HCT116 (cell line): ENCODE measurements around the gene TAT. TPM values are rescaled to one million over a fixed set of nuclear protein-coding genes. Genes with fewer than 3 reads are reported as not detected.

Experiments used
- ATAC-seq: fragments of 200-7000 bp; cut with Tn5 transposase; 2 replicates; pipeline ENCODE4 v1.9.1; 2020; ENCODE audit warnings: mild to moderate bottlenecking, moderate library complexity
- BruUV-seq: library from RNA; stranded (reverse); fragments of 400-500 nt; replicated peaks from 2 replicates; lab custom pipeline; 2021; lab: Mats Ljungman, UMichigan
- CTCF ChIA-PET: fragments of 300-600 bp; sonication (Branson Sonifier 250); formaldehyde crosslinking; loops from one replicate; lab custom pipeline; 2021; ENCODE audit warnings: antibody characterized with exemption; lab: Charles Lee
- POLR2A ChIA-PET: fragments of 300-600, 350-600 bp; sonication (Branson Sonifier 250); formaldehyde crosslinking; loops from one replicate; lab custom pipeline; 2021; ENCODE audit warnings: antibody characterized with exemption; lab: Charles Lee
- RAD21 ChIA-PET, 2 experiments: fragments of 300-600 bp; sonication (Branson Sonifier 250); formaldehyde crosslinking; loops; one replicate each; lab custom pipeline; 2023; ENCODE audit warnings: low total read pairs in 2 of 2; ENCODE audit not compliant: uncharacterized antibody in 2 of 2, unreplicated experiment in 2 of 2, low non-redundant PET in 1 of 2; lab: Charles Lee
- DNase-seq: peaks from one replicate; pipeline ENCODE4 v3.0.0-alpha.2; 2010; ENCODE audit warnings: low read depth, low spot score
- H2AFZ ChIP-seq: fragments of 200-600 bp; shearing (Covaris generic), sonication (generic); 2 replicates; pipeline ENCODE4 v1.6.1; 2017; ENCODE audit warnings: low read depth, mixed run types, mixed read lengths, antibody characterized with exemption, low read length; ENCODE audit not compliant: poor library complexity, severe bottlenecking
- H3K27ac ChIP-seq: 2 replicates; pipeline ENCODE4 v1.5.1; 2012; ENCODE audit warnings: low read depth, low read length
- H3K27me3 ChIP-seq: fragments of 200-600 bp; sonication (generic); 2 replicates; pipeline ENCODE4 v1.6.1; 2016; ENCODE audit warnings: mixed run types, low read length, mixed read lengths; ENCODE audit not compliant: insufficient read depth
- H3K36me3 ChIP-seq, 2 experiments: fragments of 200-500 bp in 1 of 2; fragments of 200-600 bp in 1 of 2; sonication (Bioruptor generic) in 1 of 2; sonication (generic) in 1 of 2; 2 replicates each; pipeline versions ENCODE4 v1.5.1 to v1.6.1; 2014 to 2016; ENCODE audit warnings: low read length in 2 of 2, inconsistent platforms in 1 of 2, mixed read lengths in 1 of 2, mixed run types in 1 of 2; ENCODE audit not compliant: insufficient read depth in 2 of 2, control insufficient read depth in 1 of 2
- H3K4me1 ChIP-seq, 2 experiments: fragments of 200-600 bp in 1 of 2; sonication (generic) in 1 of 2; 2 replicates each; pipeline versions ENCODE4 v1.5.1 to v1.6.1; 2012 to 2017; ENCODE audit warnings: low read length in 2 of 2, inconsistent platforms in 1 of 2, mild to moderate bottlenecking in 1 of 2, mixed read lengths in 1 of 2, mixed run types in 1 of 2, moderate library complexity in 1 of 2; ENCODE audit not compliant: insufficient read depth in 2 of 2, control insufficient read depth in 1 of 2
- H3K4me2 ChIP-seq: fragments of 200-600 bp; sonication (generic); 2 replicates; pipeline ENCODE4 v1.6.1; 2017; ENCODE audit warnings: mixed run types, low read length, mixed read lengths
- H3K4me3 ChIP-seq, 2 experiments: fragments of 200-600 bp in 1 of 2; sonication (generic) in 1 of 2; replicated peaks in 1 of 2; 2 replicates each; pipeline ENCODE4 v1.5.1; 2011 to 2016; ENCODE audit warnings: low read length in 2 of 2, control low read depth in 1 of 2, low read depth in 1 of 2, mild to moderate bottlenecking in 1 of 2, mixed read lengths in 1 of 2, mixed run types in 1 of 2
- H3K79me2 ChIP-seq: fragments of 200-600 bp; sonication (generic); 2 replicates; pipeline ENCODE4 v1.6.1; 2017; ENCODE audit warnings: mild to moderate bottlenecking, mixed run types, low read length, moderate library complexity, mixed read lengths; ENCODE audit not compliant: insufficient read depth
- H3K9ac ChIP-seq: fragments of 200-600 bp; sonication (generic); 2 replicates; pipeline ENCODE4 v1.6.1; 2016; ENCODE audit warnings: low read length, mixed read lengths
- H3K9me2 ChIP-seq: fragments of 200-600 bp; sonication (generic), shearing (Covaris generic); 2 replicates; pipeline ENCODE4 v1.6.1; 2017; ENCODE audit warnings: mixed run types, mild to moderate bottlenecking, moderate library complexity; ENCODE audit not compliant: insufficient read depth
- H3K9me3 ChIP-seq, 2 experiments: fragments of 200-500 bp in 1 of 2; fragments of 200-600 bp in 1 of 2; sonication (Bioruptor generic) in 1 of 2; sonication (generic) in 1 of 2; 2 replicates each; pipeline ENCODE4 v1.6.1; 2014 to 2017; ENCODE audit warnings: low read length in 2 of 2, mixed read lengths in 2 of 2, inconsistent platforms in 1 of 2, low read depth in 1 of 2, mild to moderate bottlenecking in 1 of 2, mixed run types in 1 of 2, moderate library complexity in 1 of 2; ENCODE audit not compliant: control insufficient read depth in 1 of 2, insufficient read depth in 1 of 2
- H4K20me1 ChIP-seq: fragments of 200-600 bp; sonication (generic), shearing (Covaris generic); 2 replicates; pipeline ENCODE4 v1.6.1; 2017; ENCODE audit warnings: mixed run types, mild to moderate bottlenecking, moderate library complexity; ENCODE audit not compliant: insufficient read depth
- CBX3 ChIP-seq: IDR thresholded peaks from 2 replicates; pipeline ENCODE4 v1.6.1; 2012; ENCODE audit warnings: low read depth
- CEBPB ChIP-seq: IDR thresholded peaks from 2 replicates; pipeline ENCODE4 v1.6.1; 2012; ENCODE audit warnings: low read depth
- EZH2 ChIP-seq: fragments of 200-600 bp; sonication (generic); IDR thresholded peaks from 2 replicates; pipeline ENCODE4 v1.6.1; 2017; ENCODE audit warnings: antibody characterized with exemption, mixed run types
- EZH2phosphoT487 ChIP-seq: fragments of 200-600 bp; IDR thresholded peaks from 2 replicates; pipeline ENCODE4 v1.6.1; 2018; ENCODE audit warnings: antibody characterized with exemption, borderline replicate concordance
- FOSL1 ChIP-seq: IDR thresholded peaks from 2 replicates; pipeline ENCODE4 v1.6.1; 2012; ENCODE audit warnings: low read depth
- JUND ChIP-seq: IDR thresholded peaks from 2 replicates; pipeline ENCODE4 v1.6.1; 2012
- POLR2A ChIP-seq: IDR thresholded peaks from 2 replicates; pipeline ENCODE4 v1.7.0; 2011; ENCODE audit warnings: borderline replicate concordance; ENCODE audit not compliant: insufficient read depth, insufficient read length; ENCODE audit errors: extremely low read depth
- RAD21 ChIP-seq: IDR thresholded peaks from 2 replicates; pipeline ENCODE4 v1.6.1; 2012; ENCODE audit warnings: low read depth, mild to moderate bottlenecking
- SIN3A ChIP-seq: IDR thresholded peaks from 2 replicates; pipeline ENCODE4 v1.6.1; 2012; ENCODE audit warnings: low read depth
- SP1 ChIP-seq: IDR thresholded peaks from 2 replicates; pipeline ENCODE4 v1.6.1; 2012; ENCODE audit warnings: low read depth
- SRF ChIP-seq: IDR thresholded peaks from 2 replicates; pipeline ENCODE4 v1.6.1; 2012; ENCODE audit warnings: low read depth
- ZFX ChIP-seq: fragments of 450-650 bp; IDR thresholded peaks from 2 replicates; pipeline ENCODE4 v1.6.1; 2017
- ZNF274 ChIP-seq: fragments of 200-500 bp; sonication (Bioruptor generic); IDR thresholded peaks from 2 replicates; pipeline ENCODE4 v1.6.1; 2014; ENCODE audit warnings: mild to moderate bottlenecking, low read depth, low read length, inconsistent platforms
- intact Hi-C: fragments of 100-400 bp; cut with micrococcal nuclease; formaldehyde crosslinking; loops from 2 replicates; pipeline ENCODE4 v1.10.0; 2022
- total RNA-seq: library from RNA; stranded (reverse); gene quantifications from one replicate; pipeline ENCODE4 v1.2.1, GENCODE V29; 2021; ENCODE audit not compliant: unreplicated experiment
- TF ChIP-seq, protein P1 (sequence below): IDR thresholded peaks from 2 replicates; pipeline ENCODE4 v1.6.1; 2012; ENCODE audit warnings: low read depth
- TF ChIP-seq, protein P2 (sequence below), 3 experiments: fragments of 200-600 bp in 1 of 3; sonication (generic) in 1 of 3; IDR thresholded peaks in 2 of 3; conservative IDR thresholded peaks in 1 of 3; 2 replicates each; pipeline ENCODE4 v1.5.1; 2012 to 2017; ENCODE audit warnings: low read depth in 2 of 3, low read length in 2 of 3, antibody characterized with exemption in 1 of 3, borderline replicate concordance in 1 of 3, control low read depth in 1 of 3, mild to moderate bottlenecking in 1 of 3, mixed read lengths in 1 of 3, mixed run types in 1 of 3, moderate library complexity in 1 of 3; ENCODE audit not compliant: insufficient read depth in 1 of 3
- TF ChIP-seq, protein P3 (sequence below): IDR thresholded peaks from 2 replicates; pipeline ENCODE4 v1.6.1; 2012

Gene TAT
- total RNA-seq, 1 experiment from 2014 or later: 0.91 TPM

GRCh38 chr16:71557299-71557698, 19.6 kb downstream of the TAT start:
- Histone ChIP-seq H3K4me2 (no peak overlapping the region), H3K27me3 (no peaks in the 10 kb centered on the region), H3K9me3 (no peaks in the 10 kb centered on the region), H3K79me2 (no peaks in the 10 kb centered on the region), H3K4me3 (no peak overlapping the region), H3K9me2 (no peaks in the 10 kb centered on the region), H3K4me1 (no peaks in the 10 kb centered on the region), H2AFZ (no peak overlapping the region), H3K27ac (no peak overlapping the region), H3K36me3 (no peaks in the 10 kb centered on the region), H3K9ac (no peak overlapping the region), H4K20me1 (no peaks in the 10 kb centered on the region)
- intact Hi-C loops: no loop called here
- DNase-seq: no peak
- ChIA-PET CTCF (no interaction called here), POLR2A (no interaction called here), RAD21 (no interaction called here)
- no TSS peak for BruUV-seq
- no peak for TF ChIP-seq SP1
- no peak for TF ChIP-seq POLR2A
- no peak for TF ChIP-seq EZH2phosphoT487
- TF ChIP-seq RAD21: no peak
- TF ChIP-seq JUND: no peak
- TF ChIP-seq CEBPB: no peak
- ATAC-seq: no peak

DNA sequence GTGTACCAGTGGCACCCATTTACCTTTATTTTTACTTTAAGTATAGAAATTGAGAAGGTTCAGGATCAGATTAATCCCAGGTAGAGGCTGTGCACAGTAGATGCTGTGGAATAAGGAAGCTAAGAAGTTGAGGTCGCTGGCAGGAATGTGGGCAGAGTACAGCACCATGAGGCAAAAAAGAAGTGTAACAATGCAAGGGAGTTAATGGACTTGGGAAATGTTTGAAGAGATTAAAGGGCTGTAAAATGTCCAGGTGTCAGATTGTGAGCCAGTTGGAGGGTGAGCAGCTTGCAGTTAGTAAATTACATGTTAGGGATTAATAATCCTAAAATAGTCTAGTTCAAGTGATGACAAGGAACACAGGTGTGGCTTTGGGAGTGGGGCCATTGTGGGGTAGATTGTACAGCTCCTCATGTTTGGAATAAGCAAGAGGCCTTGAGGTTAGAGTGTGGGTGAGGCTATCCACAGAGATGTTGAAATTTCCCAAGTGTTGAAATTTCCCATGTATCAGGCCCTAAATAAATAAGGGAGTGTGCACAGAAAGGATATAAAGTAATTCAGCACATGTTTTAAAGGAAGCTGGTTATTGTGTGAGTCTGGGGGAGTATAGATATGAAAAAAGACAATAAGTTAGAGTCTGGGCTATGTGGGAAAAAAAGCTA, 21.5 kb downstream of the TAT start:
- no peak overlapping the region for H3K9ac ChIP-seq
- BruUV-seq: no TSS peak
- CTCF ChIA-PET: interaction anchor here (1.0 to 1.5 kb wide), 2 partner anchors 56 kb away, joined by 3 to 4 read pairs; no protein-coding TSS in a partner anchor
- H3K27me3 ChIP-seq: no peaks in the 10 kb centered on the region
- POLR2A ChIA-PET: interaction anchor here (1.1 kb wide), 1 partner anchor 10 kb away, joined by 7 read pairs; no protein-coding TSS in a partner anchor
- no peaks in the 10 kb centered on the region for H3K9me2 ChIP-seq
- RAD21 ChIA-PET: no interaction called here
- no peak for DNase-seq
- H3K9me3 ChIP-seq: no peaks in the 10 kb centered on the region
- H3K4me2 ChIP-seq: no peak overlapping the region
- intact Hi-C loops: no loop called here
- H3K36me3 ChIP-seq: no peaks in the 10 kb centered on the region
- no peak overlapping the region for H3K27ac ChIP-seq
- no peaks in the 10 kb centered on the region for H4K20me1 ChIP-seq
- H2AFZ ChIP-seq: no peak overlapping the region
- no peak for ATAC-seq
- no peaks in the 10 kb centered on the region for H3K79me2 ChIP-seq
- H3K4me1 ChIP-seq: no peaks in the 10 kb centered on the region
- no peak overlapping the region for H3K4me3 ChIP-seq
- TF ChIP-seq, protein P1, sequence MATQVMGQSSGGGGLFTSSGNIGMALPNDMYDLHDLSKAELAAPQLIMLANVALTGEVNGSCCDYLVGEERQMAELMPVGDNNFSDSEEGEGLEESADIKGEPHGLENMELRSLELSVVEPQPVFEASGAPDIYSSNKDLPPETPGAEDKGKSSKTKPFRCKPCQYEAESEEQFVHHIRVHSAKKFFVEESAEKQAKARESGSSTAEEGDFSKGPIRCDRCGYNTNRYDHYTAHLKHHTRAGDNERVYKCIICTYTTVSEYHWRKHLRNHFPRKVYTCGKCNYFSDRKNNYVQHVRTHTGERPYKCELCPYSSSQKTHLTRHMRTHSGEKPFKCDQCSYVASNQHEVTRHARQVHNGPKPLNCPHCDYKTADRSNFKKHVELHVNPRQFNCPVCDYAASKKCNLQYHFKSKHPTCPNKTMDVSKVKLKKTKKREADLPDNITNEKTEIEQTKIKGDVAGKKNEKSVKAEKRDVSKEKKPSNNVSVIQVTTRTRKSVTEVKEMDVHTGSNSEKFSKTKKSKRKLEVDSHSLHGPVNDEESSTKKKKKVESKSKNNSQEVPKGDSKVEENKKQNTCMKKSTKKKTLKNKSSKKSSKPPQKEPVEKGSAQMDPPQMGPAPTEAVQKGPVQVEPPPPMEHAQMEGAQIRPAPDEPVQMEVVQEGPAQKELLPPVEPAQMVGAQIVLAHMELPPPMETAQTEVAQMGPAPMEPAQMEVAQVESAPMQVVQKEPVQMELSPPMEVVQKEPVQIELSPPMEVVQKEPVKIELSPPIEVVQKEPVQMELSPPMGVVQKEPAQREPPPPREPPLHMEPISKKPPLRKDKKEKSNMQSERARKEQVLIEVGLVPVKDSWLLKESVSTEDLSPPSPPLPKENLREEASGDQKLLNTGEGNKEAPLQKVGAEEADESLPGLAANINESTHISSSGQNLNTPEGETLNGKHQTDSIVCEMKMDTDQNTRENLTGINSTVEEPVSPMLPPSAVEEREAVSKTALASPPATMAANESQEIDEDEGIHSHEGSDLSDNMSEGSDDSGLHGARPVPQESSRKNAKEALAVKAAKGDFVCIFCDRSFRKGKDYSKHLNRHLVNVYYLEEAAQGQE: no peak
- TF ChIP-seq ZFX: no peak
- TF ChIP-seq ZNF274: no peak
- TF ChIP-seq, protein P2, sequence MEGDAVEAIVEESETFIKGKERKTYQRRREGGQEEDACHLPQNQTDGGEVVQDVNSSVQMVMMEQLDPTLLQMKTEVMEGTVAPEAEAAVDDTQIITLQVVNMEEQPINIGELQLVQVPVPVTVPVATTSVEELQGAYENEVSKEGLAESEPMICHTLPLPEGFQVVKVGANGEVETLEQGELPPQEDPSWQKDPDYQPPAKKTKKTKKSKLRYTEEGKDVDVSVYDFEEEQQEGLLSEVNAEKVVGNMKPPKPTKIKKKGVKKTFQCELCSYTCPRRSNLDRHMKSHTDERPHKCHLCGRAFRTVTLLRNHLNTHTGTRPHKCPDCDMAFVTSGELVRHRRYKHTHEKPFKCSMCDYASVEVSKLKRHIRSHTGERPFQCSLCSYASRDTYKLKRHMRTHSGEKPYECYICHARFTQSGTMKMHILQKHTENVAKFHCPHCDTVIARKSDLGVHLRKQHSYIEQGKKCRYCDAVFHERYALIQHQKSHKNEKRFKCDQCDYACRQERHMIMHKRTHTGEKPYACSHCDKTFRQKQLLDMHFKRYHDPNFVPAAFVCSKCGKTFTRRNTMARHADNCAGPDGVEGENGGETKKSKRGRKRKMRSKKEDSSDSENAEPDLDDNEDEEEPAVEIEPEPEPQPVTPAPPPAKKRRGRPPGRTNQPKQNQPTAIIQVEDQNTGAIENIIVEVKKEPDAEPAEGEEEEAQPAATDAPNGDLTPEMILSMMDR (IDR thresholded peaks at IDR 0.05 in 2 of 3, conservative IDR thresholded peaks at IDR 0.05 in 1 of 3; ENCODE audit: borderline replicate concordance in 1 of 3, insufficient read depth in 1 of 3, low read depth in 2 of 3, low read length in 2 of 3): no peak
- no peak for TF ChIP-seq CBX3
- no peak for TF ChIP-seq JUND
- TF ChIP-seq, protein P3, sequence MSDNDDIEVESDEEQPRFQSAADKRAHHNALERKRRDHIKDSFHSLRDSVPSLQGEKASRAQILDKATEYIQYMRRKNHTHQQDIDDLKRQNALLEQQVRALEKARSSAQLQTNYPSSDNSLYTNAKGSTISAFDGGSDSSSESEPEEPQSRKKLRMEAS: no peak
- TF ChIP-seq EZH2: no peak
- TF ChIP-seq POLR2A: no peak
- no peak for TF ChIP-seq SP1
- TF ChIP-seq FOSL1: no peak
- TF ChIP-seq SRF: no peak
- TF ChIP-seq SIN3A: no peak
